WTC11 (cell line): Measurements from ENCODE around the gene TEC. TPM values are rescaled to one million over a fixed set of nuclear protein-coding genes. Genes with fewer than 3 reads are reported as not detected.

Experiments used
- ATAC-seq: fragments of 200-7000 bp; cut with Tn5 transposase; 2 replicates; pipeline ENCODE4 v1.10.0; 2021; ENCODE audit warnings: mild to moderate bottlenecking, moderate library complexity
- CTCF ChIA-PET: fragments of 300-600 bp; sonication (Branson Sonifier 250); formaldehyde crosslinking; loops from one replicate; lab custom pipeline; 2021; ENCODE audit warnings: antibody characterized with exemption; lab: Charles Lee
- POLR2A ChIA-PET: fragments of 350-600 bp; sonication (Branson Sonifier 250); formaldehyde crosslinking; loops from one replicate; lab custom pipeline; 2021; ENCODE audit warnings: antibody characterized with exemption; lab: Charles Lee
- DNase-seq: peaks from one replicate; pipeline ENCODE4 v3.0.0; 2021; ENCODE audit warnings: low spot score
- H3K27ac Mint-ChIP-seq: 2 replicates; pipeline ENCODE4 v1.8.0; 2021; ENCODE audit warnings: mixed read lengths
- H3K27me3 Mint-ChIP-seq: 2 replicates; pipeline ENCODE4 v1.8.0; 2021; ENCODE audit warnings: low read depth, mild to moderate bottlenecking, moderate library complexity, mixed read lengths
- H3K36me3 Mint-ChIP-seq: 2 replicates; pipeline ENCODE4 v1.8.0; 2021; ENCODE audit warnings: mixed read lengths
- H3K4me1 Mint-ChIP-seq: 2 replicates; pipeline ENCODE4 v1.8.0; 2022; ENCODE audit warnings: mixed read lengths
- H3K4me3 Mint-ChIP-seq: 2 replicates; pipeline ENCODE4 v1.8.0; 2021; ENCODE audit warnings: mild to moderate bottlenecking, moderate library complexity, mixed read lengths
- H3K9me3 Mint-ChIP-seq: 2 replicates; pipeline ENCODE4 v1.8.0; 2021; ENCODE audit warnings: mixed read lengths
- AFF4 ChIP-seq: sonication (generic); formaldehyde crosslinking; IDR thresholded peaks from 2 replicates; pipeline ENCODE4 v1.8.1; 2023; ENCODE audit warnings: mild to moderate bottlenecking, missing genetic modification reagents, borderline replicate concordance
- E2F5 ChIP-seq: sonication (generic); formaldehyde crosslinking; IDR thresholded peaks from 2 replicates; pipeline ENCODE4 v1.8.1; 2022; ENCODE audit warnings: mild to moderate bottlenecking, moderate library complexity, missing genetic modification reagents
- ESRRA ChIP-seq: sonication (generic); formaldehyde crosslinking; IDR thresholded peaks from 2 replicates; pipeline ENCODE4 v1.8.1; 2022; ENCODE audit warnings: mild to moderate bottlenecking, missing genetic modification reagents, borderline replicate concordance
- HMGA2 ChIP-seq: fragments of 250-450 bp; sonication (Bioruptor Pico); IDR thresholded peaks from 2 replicates; pipeline ENCODE4 v1.4.0; 2021; ENCODE audit warnings: mild to moderate bottlenecking, moderate library complexity
- HMGXB4 ChIP-seq: sonication (generic); formaldehyde crosslinking; IDR thresholded peaks from 2 replicates; pipeline ENCODE4 v1.8.1; 2023; ENCODE audit warnings: mild to moderate bottlenecking, moderate library complexity, missing genetic modification reagents
- KAT7 ChIP-seq: sonication (generic); formaldehyde crosslinking; IDR thresholded peaks from 2 replicates; pipeline ENCODE4 v1.8.1; 2023; ENCODE audit warnings: missing genetic modification reagents, mild to moderate bottlenecking, borderline replicate concordance
- MYBL2 ChIP-seq: sonication (generic); formaldehyde crosslinking; IDR thresholded peaks from 2 replicates; pipeline ENCODE4 v1.8.1; 2023; ENCODE audit warnings: mild to moderate bottlenecking, moderate library complexity, missing genetic modification reagents
- NFATC4 ChIP-seq: fragments of 250-450 bp; sonication (Bioruptor Pico); IDR thresholded peaks from 2 replicates; pipeline ENCODE4 v1.9.0; 2021; ENCODE audit warnings: mild to moderate bottlenecking
- NFE2L1 ChIP-seq: sonication (generic); formaldehyde crosslinking; IDR thresholded peaks from 2 replicates; pipeline ENCODE4 v1.8.1; 2023; ENCODE audit warnings: missing genetic modification reagents
- RELA ChIP-seq: sonication (generic); formaldehyde crosslinking; IDR thresholded peaks from 2 replicates; pipeline ENCODE4 v1.8.1; 2022; ENCODE audit warnings: missing genetic modification reagents, mild to moderate bottlenecking, borderline replicate concordance
- SMAD3 ChIP-seq: sonication (generic); formaldehyde crosslinking; IDR thresholded peaks from 2 replicates; pipeline ENCODE4 v1.8.0; 2022; ENCODE audit warnings: missing genetic modification reagents, mild to moderate bottlenecking, borderline replicate concordance
- SP1 ChIP-seq: sonication (generic); formaldehyde crosslinking; conservative IDR thresholded peaks from 2 replicates; pipeline ENCODE4 v1.8.1; 2022; ENCODE audit warnings: missing genetic modification reagents
- ZNF263 ChIP-seq: sonication (generic); formaldehyde crosslinking; IDR thresholded peaks from 2 replicates; pipeline ENCODE4 v1.8.1; 2022; ENCODE audit warnings: low read depth, mild to moderate bottlenecking, moderate library complexity, missing genetic modification reagents
- ZNF317 ChIP-seq: sonication (generic); formaldehyde crosslinking; IDR thresholded peaks from 2 replicates; pipeline ENCODE4 v1.8.1; 2023; ENCODE audit warnings: low read depth, mild to moderate bottlenecking, moderate library complexity, missing genetic modification reagents, borderline replicate concordance
- ZNF423 ChIP-seq: fragments of 250-450 bp; sonication (Bioruptor Pico); IDR thresholded peaks from 2 replicates; pipeline ENCODE4 v2.1.2; 2022; ENCODE audit warnings: mild to moderate bottlenecking, moderate library complexity
- ZNF532 ChIP-seq: fragments of 250-450 bp; sonication (Bioruptor Pico); IDR thresholded peaks from 2 replicates; pipeline ENCODE4 v1.9.0; 2021; ENCODE audit warnings: mild to moderate bottlenecking, borderline replicate concordance
- ZNF671 ChIP-seq: fragments of 250-450 bp; sonication (Bioruptor Pico); IDR thresholded peaks from 2 replicates; pipeline ENCODE4 v1.8.0; 2021; ENCODE audit warnings: mild to moderate bottlenecking
- total RNA-seq: library from RNA; stranded (reverse); gene quantifications from 3 replicates; pipeline ENCODE4 v1.2.3, GENCODE V29; 2021
- TF ChIP-seq, protein P1 (sequence below): fragments of 250-450 bp; sonication (Bioruptor Pico); IDR thresholded peaks from 2 replicates; pipeline ENCODE4 v1.9.0; 2021; ENCODE audit warnings: mild to moderate bottlenecking
- TF ChIP-seq, protein P2 (sequence below): fragments of 250-450 bp; sonication (Bioruptor Pico); IDR thresholded peaks from 2 replicates; pipeline ENCODE4 v1.9.0; 2021; ENCODE audit warnings: mild to moderate bottlenecking
- TF ChIP-seq, protein P3 (sequence below): sonication (generic); formaldehyde crosslinking; IDR thresholded peaks from 2 replicates; pipeline ENCODE4 v1.8.1; 2023; ENCODE audit warnings: mild to moderate bottlenecking, missing genetic modification reagents

Gene TEC
- total RNA-seq, 1 experiment from 2014 or later = 8.8 TPM

GRCh38 chr4:48205107-48205506 lies 64.5 kb downstream of the TEC start:
- DNase-seq (no peak), ATAC-seq (no peak)
- Mint-ChIP-seq H3K9me3 (no peaks in the 10 kb centered on the region), H3K4me1 (peaks cover 11% of the 10 kb centered on the region), H3K27ac (peak overlapping the region; percentile 74), H3K27me3 (no peaks in the 10 kb centered on the region), H3K36me3 (no peaks in the 10 kb centered on the region), H3K4me3 (no peak overlapping the region)
- TF ChIP-seq ZNF423 (CRISPR knock-in tag) = no peak
- TF ChIP-seq ZNF532 = no peak
- TF ChIP-seq, protein P1, sequence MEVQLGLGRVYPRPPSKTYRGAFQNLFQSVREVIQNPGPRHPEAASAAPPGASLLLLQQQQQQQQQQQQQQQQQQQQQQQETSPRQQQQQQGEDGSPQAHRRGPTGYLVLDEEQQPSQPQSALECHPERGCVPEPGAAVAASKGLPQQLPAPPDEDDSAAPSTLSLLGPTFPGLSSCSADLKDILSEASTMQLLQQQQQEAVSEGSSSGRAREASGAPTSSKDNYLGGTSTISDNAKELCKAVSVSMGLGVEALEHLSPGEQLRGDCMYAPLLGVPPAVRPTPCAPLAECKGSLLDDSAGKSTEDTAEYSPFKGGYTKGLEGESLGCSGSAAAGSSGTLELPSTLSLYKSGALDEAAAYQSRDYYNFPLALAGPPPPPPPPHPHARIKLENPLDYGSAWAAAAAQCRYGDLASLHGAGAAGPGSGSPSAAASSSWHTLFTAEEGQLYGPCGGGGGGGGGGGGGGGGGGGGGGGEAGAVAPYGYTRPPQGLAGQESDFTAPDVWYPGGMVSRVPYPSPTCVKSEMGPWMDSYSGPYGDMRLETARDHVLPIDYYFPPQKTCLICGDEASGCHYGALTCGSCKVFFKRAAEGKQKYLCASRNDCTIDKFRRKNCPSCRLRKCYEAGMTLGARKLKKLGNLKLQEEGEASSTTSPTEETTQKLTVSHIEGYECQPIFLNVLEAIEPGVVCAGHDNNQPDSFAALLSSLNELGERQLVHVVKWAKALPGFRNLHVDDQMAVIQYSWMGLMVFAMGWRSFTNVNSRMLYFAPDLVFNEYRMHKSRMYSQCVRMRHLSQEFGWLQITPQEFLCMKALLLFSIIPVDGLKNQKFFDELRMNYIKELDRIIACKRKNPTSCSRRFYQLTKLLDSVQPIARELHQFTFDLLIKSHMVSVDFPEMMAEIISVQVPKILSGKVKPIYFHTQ (CRISPR knock-in tag) = no peak
- TF ChIP-seq MYBL2 (CRISPR knock-in tag) = no peak
- TF ChIP-seq ESRRA = no peak
- TF ChIP-seq AFF4 (CRISPR knock-in tag) = no peak
- no peak for TF ChIP-seq KAT7
- TF ChIP-seq ZNF263 = no peak
- TF ChIP-seq RELA (CRISPR knock-in tag) = no peak
- TF ChIP-seq HMGA2 (CRISPR knock-in tag) = no peak
- TF ChIP-seq, protein P2, sequence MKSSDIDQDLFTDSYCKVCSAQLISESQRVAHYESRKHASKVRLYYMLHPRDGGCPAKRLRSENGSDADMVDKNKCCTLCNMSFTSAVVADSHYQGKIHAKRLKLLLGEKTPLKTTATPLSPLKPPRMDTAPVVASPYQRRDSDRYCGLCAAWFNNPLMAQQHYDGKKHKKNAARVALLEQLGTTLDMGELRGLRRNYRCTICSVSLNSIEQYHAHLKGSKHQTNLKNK (CRISPR knock-in tag) = no peak
- TF ChIP-seq ZNF671 (CRISPR knock-in tag) = no peak
- TF ChIP-seq SMAD3 (CRISPR knock-in tag) = no peak
- TF ChIP-seq ZNF317 (CRISPR knock-in tag) = no peak
- TF ChIP-seq, protein P3, sequence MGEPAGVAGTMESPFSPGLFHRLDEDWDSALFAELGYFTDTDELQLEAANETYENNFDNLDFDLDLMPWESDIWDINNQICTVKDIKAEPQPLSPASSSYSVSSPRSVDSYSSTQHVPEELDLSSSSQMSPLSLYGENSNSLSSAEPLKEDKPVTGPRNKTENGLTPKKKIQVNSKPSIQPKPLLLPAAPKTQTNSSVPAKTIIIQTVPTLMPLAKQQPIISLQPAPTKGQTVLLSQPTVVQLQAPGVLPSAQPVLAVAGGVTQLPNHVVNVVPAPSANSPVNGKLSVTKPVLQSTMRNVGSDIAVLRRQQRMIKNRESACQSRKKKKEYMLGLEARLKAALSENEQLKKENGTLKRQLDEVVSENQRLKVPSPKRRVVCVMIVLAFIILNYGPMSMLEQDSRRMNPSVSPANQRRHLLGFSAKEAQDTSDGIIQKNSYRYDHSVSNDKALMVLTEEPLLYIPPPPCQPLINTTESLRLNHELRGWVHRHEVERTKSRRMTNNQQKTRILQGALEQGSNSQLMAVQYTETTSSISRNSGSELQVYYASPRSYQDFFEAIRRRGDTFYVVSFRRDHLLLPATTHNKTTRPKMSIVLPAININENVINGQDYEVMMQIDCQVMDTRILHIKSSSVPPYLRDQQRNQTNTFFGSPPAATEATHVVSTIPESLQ (CRISPR knock-in tag) = no peak
- TF ChIP-seq SP1 (CRISPR knock-in tag) = no peak
- no peak for TF ChIP-seq HMGXB4
- no peak for TF ChIP-seq E2F5 (CRISPR knock-in tag)
- TF ChIP-seq NFE2L1 = no peak
- TF ChIP-seq NFATC4 (CRISPR knock-in tag) = no peak
- CTCF ChIA-PET = interaction anchor here (0.8 kb wide), 1 partner anchor 70 kb away, joined by 3 read pairs; no protein-coding TSS in a partner anchor
- POLR2A ChIA-PET = no interaction called here
